PC-9 (cell line): Measurements from ENCODE around the gene ETV6.

ENCODE experiments used
- EZH2 ChIP-seq: fragments of 200-600 bp; sonication (generic); IDR thresholded peaks from 2 replicates; pipeline ENCODE4 v1.8.0; 2017; ENCODE audit warnings: antibody characterized with exemption, low read depth
- TF ChIP-seq, protein P1 (sequence below): fragments of 200-600 bp; sonication (generic); conservative IDR thresholded peaks from 2 replicates; pipeline ENCODE4 v1.6.1; 2017; ENCODE audit warnings: mixed run types, antibody characterized with exemption, mild to moderate bottlenecking, moderate library complexity

- TF ChIP-seq, protein P1, sequence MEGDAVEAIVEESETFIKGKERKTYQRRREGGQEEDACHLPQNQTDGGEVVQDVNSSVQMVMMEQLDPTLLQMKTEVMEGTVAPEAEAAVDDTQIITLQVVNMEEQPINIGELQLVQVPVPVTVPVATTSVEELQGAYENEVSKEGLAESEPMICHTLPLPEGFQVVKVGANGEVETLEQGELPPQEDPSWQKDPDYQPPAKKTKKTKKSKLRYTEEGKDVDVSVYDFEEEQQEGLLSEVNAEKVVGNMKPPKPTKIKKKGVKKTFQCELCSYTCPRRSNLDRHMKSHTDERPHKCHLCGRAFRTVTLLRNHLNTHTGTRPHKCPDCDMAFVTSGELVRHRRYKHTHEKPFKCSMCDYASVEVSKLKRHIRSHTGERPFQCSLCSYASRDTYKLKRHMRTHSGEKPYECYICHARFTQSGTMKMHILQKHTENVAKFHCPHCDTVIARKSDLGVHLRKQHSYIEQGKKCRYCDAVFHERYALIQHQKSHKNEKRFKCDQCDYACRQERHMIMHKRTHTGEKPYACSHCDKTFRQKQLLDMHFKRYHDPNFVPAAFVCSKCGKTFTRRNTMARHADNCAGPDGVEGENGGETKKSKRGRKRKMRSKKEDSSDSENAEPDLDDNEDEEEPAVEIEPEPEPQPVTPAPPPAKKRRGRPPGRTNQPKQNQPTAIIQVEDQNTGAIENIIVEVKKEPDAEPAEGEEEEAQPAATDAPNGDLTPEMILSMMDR, result no peak
- TF ChIP-seq EZH2, result no peak
Observed at GRCh38 chr12:11916113-11916512, 266.6 kb downstream of the ETV6 start.
